SK-N-SH (cell line): ENCODE data around the gene STARD3. TPM values are rescaled to one million over a fixed set of nuclear protein-coding genes. Genes with fewer than 3 reads are reported as not detected.

Source experiments
- CTCF ChIA-PET: fragments of 300-600, 350-600 bp; formaldehyde crosslinking; extraction: SDS; loops from one replicate; lab custom pipeline; 2021; lab: Yijun Ruan, JAX
- POLR2A ChIA-PET: fragments of 350-600 bp; sonication (Branson Sonifier 250); formaldehyde crosslinking; extraction: SDS; loops from one replicate; lab custom pipeline; 2020; ENCODE audit warnings: antibody characterized with exemption, inconsistent platforms; lab: Yijun Ruan, JAX
- DNase-seq: peaks from one replicate; pipeline ENCODE4 v3.0.0; 2012
- H2AFZ ChIP-seq: fragments of 200-600 bp; sonication (generic); 2 replicates; pipeline ENCODE4 v1.8.1; 2016; ENCODE audit warnings: antibody characterized with exemption, mild to moderate bottlenecking, low read depth
- H3F3A ChIP-seq: fragments of 200-600 bp; sonication (generic); replicated peaks from 2 replicates; pipeline ENCODE3; 2016; ENCODE audit warnings: antibody characterized with exemption, mild to moderate bottlenecking; ENCODE audit not compliant: insufficient read depth
- H3K27ac ChIP-seq, 2 experiments: fragments of 200-500 bp in 1 of 2; fragments of 200-600 bp in 1 of 2; sonication (Bioruptor generic) in 1 of 2; sonication (generic), shearing (Covaris generic) in 1 of 2; 2 replicates each; pipeline versions ENCODE4 v1.5.1 to v1.6.1; 2014 to 2016; ENCODE audit warnings: low read depth in 2 of 2, inconsistent platforms in 1 of 2, low read length in 1 of 2, mild to moderate bottlenecking in 1 of 2, mixed read lengths in 1 of 2
- H3K27me3 ChIP-seq: fragments of 200-600 bp; sonication (generic), shearing (Covaris generic); 2 replicates; pipeline ENCODE4 v1.6.1; 2016; ENCODE audit warnings: mixed run types; ENCODE audit not compliant: insufficient read depth
- H3K36me3 ChIP-seq, 2 experiments: fragments of 200-500 bp in 1 of 2; fragments of 200-600 bp in 1 of 2; sonication (Bioruptor generic) in 1 of 2; sonication (generic) in 1 of 2; replicated peaks in 1 of 2; 2 replicates each; pipeline versions ENCODE3 to v1.5.1; 2014 to 2016; ENCODE audit warnings: low read length in 1 of 2, mild to moderate bottlenecking in 1 of 2; ENCODE audit not compliant: insufficient read depth in 2 of 2, control insufficient read depth in 1 of 2
- H3K4me1 ChIP-seq, 2 experiments: fragments of 200-500 bp in 1 of 2; fragments of 200-600 bp in 1 of 2; sonication (Bioruptor generic) in 1 of 2; sonication (generic), shearing (Covaris generic) in 1 of 2; 2 replicates each; pipeline versions ENCODE4 v1.5.1 to v1.6.1; 2014 to 2016; ENCODE audit warnings: low read depth in 1 of 2, low read length in 1 of 2, mixed run types in 1 of 2; ENCODE audit not compliant: insufficient read depth in 2 of 2, control insufficient read depth in 1 of 2
- H3K4me2 ChIP-seq: fragments of 200-600 bp; sonication (generic), shearing (Covaris generic); 2 replicates; pipeline ENCODE4 v1.6.1; 2017; ENCODE audit warnings: mixed run types
- H3K4me3 ChIP-seq, 2 experiments: fragments of 200-500 bp in 1 of 2; fragments of 200-600 bp in 1 of 2; sonication (Bioruptor generic) in 1 of 2; sonication (generic), shearing (Covaris generic) in 1 of 2; 2 replicates each; pipeline versions ENCODE4 v1.5.1 to v1.8.1; 2014 to 2016; ENCODE audit warnings: low read depth in 2 of 2, inconsistent platforms in 1 of 2, low read length in 1 of 2, mild to moderate bottlenecking in 1 of 2, mixed read lengths in 1 of 2, moderate library complexity in 1 of 2
- H3K79me2 ChIP-seq: fragments of 200-600 bp; sonication (generic); 2 replicates; pipeline ENCODE4 v1.8.1; 2017; ENCODE audit warnings: mild to moderate bottlenecking; ENCODE audit not compliant: insufficient read depth
- H3K9ac ChIP-seq: fragments of 200-600 bp; sonication (generic); 2 replicates; pipeline ENCODE4 v1.6.1; 2017; ENCODE audit warnings: mixed run types
- H3K9me2 ChIP-seq: fragments of 200-600 bp; sonication (generic); 2 replicates; pipeline ENCODE4 v1.6.1; 2017; ENCODE audit warnings: mixed run types
- H3K9me3 ChIP-seq: fragments of 200-600 bp; sonication (generic); 2 replicates; pipeline ENCODE4 v1.6.1; 2017; ENCODE audit warnings: mixed run types, mild to moderate bottlenecking, moderate library complexity
- H4K20me1 ChIP-seq: fragments of 200-600 bp; sonication (generic); 2 replicates; pipeline ENCODE4 v1.6.1; 2017; ENCODE audit warnings: mild to moderate bottlenecking, mixed run types; ENCODE audit not compliant: insufficient read depth
- ELF1 ChIP-seq: IDR thresholded peaks from 2 replicates; pipeline ENCODE4 v1.4.0; 2012
- EP300 ChIP-seq, 2 experiments: IDR thresholded peaks; 2 replicates each; pipeline versions ENCODE4 v1.4.0 to v1.6.1; 2012; ENCODE audit warnings: borderline replicate concordance in 1 of 2, low read depth in 1 of 2, low read length in 1 of 2
- FOSL2 ChIP-seq: IDR thresholded peaks from 2 replicates; pipeline ENCODE4 v1.4.0; 2012; ENCODE audit warnings: low read depth, mild to moderate bottlenecking, moderate library complexity, borderline replicate concordance
- FOXM1 ChIP-seq: IDR thresholded peaks from 2 replicates; pipeline ENCODE4 v1.4.0; 2012; ENCODE audit warnings: low read depth, mild to moderate bottlenecking
- GATA2 ChIP-seq: sonication (generic); formaldehyde crosslinking; IDR thresholded peaks from 2 replicates; pipeline ENCODE4 v1.5.0; 2020; ENCODE audit warnings: mild to moderate bottlenecking, missing genetic modification reagents
- MXI1 ChIP-seq: IDR thresholded peaks from 2 replicates; pipeline ENCODE4 v1.6.1; 2012; ENCODE audit warnings: mild to moderate bottlenecking, low read depth, low read length, improper control_type of control experiment
- NRF1 ChIP-seq: IDR thresholded peaks from 2 replicates; pipeline ENCODE4 v1.6.1; 2012; ENCODE audit warnings: low read depth, mild to moderate bottlenecking, low read length
- POLR2AphosphoS5 ChIP-seq: IDR thresholded peaks from 2 replicates; pipeline ENCODE4 v1.6.1; 2012; ENCODE audit warnings: low read depth, low read length
- RAD21 ChIP-seq: IDR thresholded peaks from 2 replicates; pipeline ENCODE4 v1.6.1; 2012; ENCODE audit warnings: mild to moderate bottlenecking, low read length
- RCOR1 ChIP-seq: fragments of 150-350 bp; IDR thresholded peaks from 2 replicates; pipeline ENCODE4 v1.6.1; 2017; ENCODE audit warnings: antibody characterized with exemption, low read length
- RFX5 ChIP-seq: IDR thresholded peaks from 2 replicates; pipeline ENCODE4 v1.6.1; 2012; ENCODE audit warnings: mild to moderate bottlenecking, improper control_type of control experiment, low read length
- RXRA ChIP-seq: IDR thresholded peaks from 2 replicates; pipeline ENCODE4 v1.4.0; 2012; ENCODE audit warnings: low read depth, mild to moderate bottlenecking, borderline replicate concordance
- TEAD4 ChIP-seq: IDR thresholded peaks from 2 replicates; pipeline ENCODE4 v1.4.0; 2012; ENCODE audit warnings: mild to moderate bottlenecking, borderline replicate concordance; ENCODE audit not compliant: insufficient read depth
- YY1 ChIP-seq: IDR thresholded peaks from 2 replicates; pipeline ENCODE4 v1.4.0; 2012; ENCODE audit warnings: low read depth, mild to moderate bottlenecking
- WGBS: methylation state at CpG from one replicate; pipeline ENCODE4 v1.1.6; 2017; ENCODE audit warnings: low lambda C conversion rate; 5-methylcytosine and 5-hydroxymethylcytosine counted together
- polyA plus RNA-seq, 3 experiments: library from polyadenylated mRNA; depleted of rRNA; stranded (reverse); fragments of >200 nt; gene quantifications; 2 replicates each; pipeline ENCODE4 v1.2.3, GENCODE V29; 2012
- TF ChIP-seq, protein P1 (sequence below): fragments of 150-350 bp; IDR thresholded peaks from 2 replicates; pipeline ENCODE4 v1.6.1; 2017; ENCODE audit warnings: antibody characterized with exemption, low read length, low read depth, borderline replicate concordance
- TF ChIP-seq, protein P2 (sequence below): IDR thresholded peaks from 2 replicates; pipeline ENCODE4 v1.4.0; 2012; ENCODE audit warnings: low read depth, borderline replicate concordance
- TF ChIP-seq, protein P3 (sequence below): fragments of 200-600 bp; sonication (generic); IDR thresholded peaks from 2 replicates; pipeline ENCODE4 v1.6.1; 2017; ENCODE audit warnings: antibody characterized with exemption, mild to moderate bottlenecking, moderate library complexity
- TF ChIP-seq, protein P4 (sequence below): fragments of 150-350 bp; IDR thresholded peaks from 2 replicates; pipeline ENCODE4 v1.6.1; 2016; ENCODE audit warnings: mild to moderate bottlenecking, low read depth, low read length
- TF ChIP-seq, protein P5 (sequence below): IDR thresholded peaks from 2 replicates; pipeline ENCODE4; 2012
- TF ChIP-seq, protein P6 (sequence below): IDR thresholded peaks from 2 replicates; pipeline ENCODE4 v1.4.0; 2012; ENCODE audit warnings: low read depth

The STARD3 gene
- polyA plus RNA-seq, 1 of the 3 experiments (the other 2 are of a cell fraction) = 76.8 TPM

DNA sequence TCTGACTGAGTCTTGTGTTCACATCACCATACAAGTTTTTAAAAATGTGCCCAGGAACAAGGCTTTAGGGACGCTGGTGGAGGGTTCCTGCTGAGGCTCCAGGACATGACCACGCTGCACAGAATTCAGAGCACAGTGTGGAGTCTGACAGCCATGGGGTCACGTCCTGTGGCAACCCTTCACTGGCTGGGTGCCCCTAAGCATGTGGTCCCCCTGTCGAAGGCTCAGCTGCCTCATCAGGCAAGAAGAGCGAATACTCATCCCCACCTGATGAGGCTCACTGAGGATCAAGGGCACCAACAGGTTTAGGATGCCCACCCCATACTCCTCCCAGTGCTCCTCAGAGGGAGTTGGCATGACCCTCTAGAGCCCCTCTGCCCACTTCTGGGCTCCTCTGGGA is 37.2 kb downstream of the STARD3 start (continued):
- TF ChIP-seq, protein P1, sequence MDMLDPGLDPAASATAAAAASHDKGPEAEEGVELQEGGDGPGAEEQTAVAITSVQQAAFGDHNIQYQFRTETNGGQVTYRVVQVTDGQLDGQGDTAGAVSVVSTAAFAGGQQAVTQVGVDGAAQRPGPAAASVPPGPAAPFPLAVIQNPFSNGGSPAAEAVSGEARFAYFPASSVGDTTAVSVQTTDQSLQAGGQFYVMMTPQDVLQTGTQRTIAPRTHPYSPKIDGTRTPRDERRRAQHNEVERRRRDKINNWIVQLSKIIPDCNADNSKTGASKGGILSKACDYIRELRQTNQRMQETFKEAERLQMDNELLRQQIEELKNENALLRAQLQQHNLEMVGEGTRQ = no peak
- no peak for TF ChIP-seq RCOR1

DNA sequence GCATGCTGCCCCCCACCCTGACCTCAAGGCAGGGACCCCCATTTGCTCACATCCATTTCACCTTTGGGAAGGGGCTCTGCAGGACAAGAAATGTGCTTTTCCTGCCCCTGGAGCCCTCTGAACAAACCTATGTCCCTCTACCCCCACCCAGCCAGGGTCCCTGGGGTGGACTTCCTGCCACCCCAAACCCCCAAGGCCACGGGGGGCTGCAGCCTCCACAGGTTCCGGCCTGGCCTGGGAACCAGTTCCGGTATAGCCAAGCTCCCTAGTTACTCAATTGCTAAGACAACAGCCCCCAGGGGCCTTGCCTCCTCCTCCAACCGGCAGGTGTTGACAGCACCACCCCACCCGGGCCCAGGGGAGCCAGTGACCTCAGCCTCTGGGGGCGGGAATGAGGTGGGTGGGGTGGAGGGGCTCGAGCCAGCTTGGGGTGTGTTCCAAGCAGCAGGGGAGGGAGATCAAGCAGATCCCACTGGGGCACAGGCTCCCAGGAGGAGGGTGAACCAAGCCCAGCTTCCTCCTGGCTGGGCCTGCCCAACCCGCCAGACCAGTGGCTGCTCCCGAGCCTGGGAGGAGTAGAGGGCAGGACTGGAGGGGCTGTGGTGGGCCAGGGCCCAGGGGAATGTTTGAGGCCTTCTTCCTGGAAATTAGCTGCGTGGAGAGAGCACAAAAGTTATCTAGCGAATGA is 37.9 kb downstream of the STARD3 start:
- Histone ChIP-seq H3K9me3 (no peaks in the 10 kb centered on the region), H3K27ac (no peak overlapping the region), H3K27me3 (no peaks in the 10 kb centered on the region), H3K36me3 (no peaks in the 10 kb centered on the region), H3K4me3 (no peak overlapping the region), H3K4me2 (no peak overlapping the region), H3K79me2 (no peaks in the 10 kb centered on the region), H3K4me1 (peaks cover 0 to 2% of the 10 kb centered on the region in 2 experiments; a peak in 1 of 4 replicates), H3K9ac (no peak overlapping the region), H2AFZ (no peak overlapping the region), H3K9me2 (no peaks in the 10 kb centered on the region), H3F3A (no peaks in the 10 kb centered on the region), H4K20me1 (no peaks in the 10 kb centered on the region)
- ChIA-PET POLR2A (interaction anchor here (0.5 to 1.3 kb wide), 2 partner anchors 13 to 164 kb away, joined by 3 read pairs; partner anchors contain the start of gene PGAP3), CTCF (interaction anchor here (1.2 to 15.8 kb wide), 6 partner anchors 9 to 55 kb away, joined by 3 to 279 read pairs (median 8); partner anchors contain the start of genes MIEN1 and PPP1R1B)
- TF ChIP-seq, protein P2, sequence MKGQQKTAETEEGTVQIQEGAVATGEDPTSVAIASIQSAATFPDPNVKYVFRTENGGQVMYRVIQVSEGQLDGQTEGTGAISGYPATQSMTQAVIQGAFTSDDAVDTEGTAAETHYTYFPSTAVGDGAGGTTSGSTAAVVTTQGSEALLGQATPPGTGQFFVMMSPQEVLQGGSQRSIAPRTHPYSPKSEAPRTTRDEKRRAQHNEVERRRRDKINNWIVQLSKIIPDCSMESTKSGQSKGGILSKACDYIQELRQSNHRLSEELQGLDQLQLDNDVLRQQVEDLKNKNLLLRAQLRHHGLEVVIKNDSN = no peak
- TF ChIP-seq, protein P3, sequence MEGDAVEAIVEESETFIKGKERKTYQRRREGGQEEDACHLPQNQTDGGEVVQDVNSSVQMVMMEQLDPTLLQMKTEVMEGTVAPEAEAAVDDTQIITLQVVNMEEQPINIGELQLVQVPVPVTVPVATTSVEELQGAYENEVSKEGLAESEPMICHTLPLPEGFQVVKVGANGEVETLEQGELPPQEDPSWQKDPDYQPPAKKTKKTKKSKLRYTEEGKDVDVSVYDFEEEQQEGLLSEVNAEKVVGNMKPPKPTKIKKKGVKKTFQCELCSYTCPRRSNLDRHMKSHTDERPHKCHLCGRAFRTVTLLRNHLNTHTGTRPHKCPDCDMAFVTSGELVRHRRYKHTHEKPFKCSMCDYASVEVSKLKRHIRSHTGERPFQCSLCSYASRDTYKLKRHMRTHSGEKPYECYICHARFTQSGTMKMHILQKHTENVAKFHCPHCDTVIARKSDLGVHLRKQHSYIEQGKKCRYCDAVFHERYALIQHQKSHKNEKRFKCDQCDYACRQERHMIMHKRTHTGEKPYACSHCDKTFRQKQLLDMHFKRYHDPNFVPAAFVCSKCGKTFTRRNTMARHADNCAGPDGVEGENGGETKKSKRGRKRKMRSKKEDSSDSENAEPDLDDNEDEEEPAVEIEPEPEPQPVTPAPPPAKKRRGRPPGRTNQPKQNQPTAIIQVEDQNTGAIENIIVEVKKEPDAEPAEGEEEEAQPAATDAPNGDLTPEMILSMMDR = no peak
- no peak for TF ChIP-seq GATA2 (CRISPR knock-in tag)
- TF ChIP-seq FOXM1 = no peak
- no peak for TF ChIP-seq RXRA
- TF ChIP-seq TEAD4 = no peak
- TF ChIP-seq RFX5 = no peak
- no peak for TF ChIP-seq ELF1
- no peak for TF ChIP-seq POLR2AphosphoS5
- no peak for TF ChIP-seq EP300 (IDR thresholded peaks at IDR 0.05; ENCODE audit: borderline replicate concordance in 1 of 2, low read depth in 1 of 2, low read length in 1 of 2)
- TF ChIP-seq MXI1 = no peak
- TF ChIP-seq YY1 = no peak
- TF ChIP-seq, protein P4, sequence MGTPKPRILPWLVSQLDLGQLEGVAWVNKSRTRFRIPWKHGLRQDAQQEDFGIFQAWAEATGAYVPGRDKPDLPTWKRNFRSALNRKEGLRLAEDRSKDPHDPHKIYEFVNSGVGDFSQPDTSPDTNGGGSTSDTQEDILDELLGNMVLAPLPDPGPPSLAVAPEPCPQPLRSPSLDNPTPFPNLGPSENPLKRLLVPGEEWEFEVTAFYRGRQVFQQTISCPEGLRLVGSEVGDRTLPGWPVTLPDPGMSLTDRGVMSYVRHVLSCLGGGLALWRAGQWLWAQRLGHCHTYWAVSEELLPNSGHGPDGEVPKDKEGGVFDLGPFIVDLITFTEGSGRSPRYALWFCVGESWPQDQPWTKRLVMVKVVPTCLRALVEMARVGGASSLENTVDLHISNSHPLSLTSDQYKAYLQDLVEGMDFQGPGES = no peak
- TF ChIP-seq, protein P1 = no peak
- TF ChIP-seq RAD21 = no peak
- no peak for TF ChIP-seq NRF1
- no peak for TF ChIP-seq FOSL2
- TF ChIP-seq, protein P5, sequence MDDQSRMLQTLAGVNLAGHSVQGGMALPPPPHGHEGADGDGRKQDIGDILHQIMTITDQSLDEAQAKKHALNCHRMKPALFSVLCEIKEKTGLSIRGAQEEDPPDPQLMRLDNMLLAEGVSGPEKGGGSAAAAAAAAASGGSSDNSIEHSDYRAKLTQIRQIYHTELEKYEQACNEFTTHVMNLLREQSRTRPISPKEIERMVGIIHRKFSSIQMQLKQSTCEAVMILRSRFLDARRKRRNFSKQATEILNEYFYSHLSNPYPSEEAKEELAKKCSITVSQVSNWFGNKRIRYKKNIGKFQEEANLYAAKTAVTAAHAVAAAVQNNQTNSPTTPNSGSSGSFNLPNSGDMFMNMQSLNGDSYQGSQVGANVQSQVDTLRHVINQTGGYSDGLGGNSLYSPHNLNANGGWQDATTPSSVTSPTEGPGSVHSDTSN = no peak
- TF ChIP-seq, protein P6, sequence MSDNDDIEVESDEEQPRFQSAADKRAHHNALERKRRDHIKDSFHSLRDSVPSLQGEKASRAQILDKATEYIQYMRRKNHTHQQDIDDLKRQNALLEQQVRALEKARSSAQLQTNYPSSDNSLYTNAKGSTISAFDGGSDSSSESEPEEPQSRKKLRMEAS = no peak
- no peak for DNase-seq
- 56% methylated on average over 9 of the region's 11 CpGs for WGBS
